Breast epithelium (tissue), 3 donors: ENCODE measurements around the gene PARG.
"Not testable (repeated sequence)": the region's sequence is repeated elsewhere in the genome, so short reads cannot be mapped to it uniquely, and the experiment has no call there.

ENCODE experiments used
- POLR2A ChIP-seq: fragments of 450-650 bp; IDR thresholded peaks from one replicate; pipeline ENCODE4 v1.6.1; 2016; ENCODE audit warnings: antibody characterized with exemption, mild to moderate bottlenecking, moderate library complexity
- POLR2AphosphoS5 ChIP-seq, 3 donors: sonication (generic); formaldehyde crosslinking; IDR thresholded peaks; one replicate each; pipeline ENCODE4 v1.6.1; 2017; ENCODE audit warnings: antibody characterized with exemption in 3 of 3
- TF ChIP-seq, protein P1 (sequence below), 3 donors: fragments of 450-650 bp; IDR thresholded peaks; one replicate each; pipeline ENCODE4 v1.5.1; 2016 to 2017; ENCODE audit warnings: antibody characterized with exemption in 3 of 3, mild to moderate bottlenecking in 3 of 3, moderate library complexity in 3 of 3

DNA sequence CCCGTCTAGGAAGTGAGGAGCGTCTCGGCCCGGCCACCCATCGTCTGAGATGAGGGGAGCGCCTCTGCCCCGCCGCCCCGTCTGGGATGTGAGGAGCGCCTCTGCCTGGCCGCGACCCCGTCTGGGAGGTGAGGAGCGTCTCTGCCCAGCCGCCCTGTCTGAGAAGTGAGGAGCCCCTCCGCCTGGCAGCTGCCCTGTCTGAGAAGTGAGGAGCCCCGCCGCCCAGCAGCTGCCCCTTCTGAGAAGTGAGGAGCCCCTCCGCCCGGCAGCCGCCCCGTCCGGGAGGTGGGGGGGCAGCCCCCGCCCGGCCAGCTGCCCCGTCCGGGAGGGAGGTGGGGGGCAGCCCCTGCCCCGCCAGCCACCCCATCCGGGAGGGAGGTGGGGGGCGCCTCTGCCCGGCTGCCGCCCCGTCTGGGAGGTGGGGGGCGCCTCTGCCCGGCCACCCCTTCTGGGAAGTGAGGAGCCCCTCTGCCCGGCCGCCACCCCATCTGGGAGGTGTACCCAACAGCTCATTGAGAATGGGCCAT, 28.6 kb upstream of the PARG start:
- TF ChIP-seq, protein P1, sequence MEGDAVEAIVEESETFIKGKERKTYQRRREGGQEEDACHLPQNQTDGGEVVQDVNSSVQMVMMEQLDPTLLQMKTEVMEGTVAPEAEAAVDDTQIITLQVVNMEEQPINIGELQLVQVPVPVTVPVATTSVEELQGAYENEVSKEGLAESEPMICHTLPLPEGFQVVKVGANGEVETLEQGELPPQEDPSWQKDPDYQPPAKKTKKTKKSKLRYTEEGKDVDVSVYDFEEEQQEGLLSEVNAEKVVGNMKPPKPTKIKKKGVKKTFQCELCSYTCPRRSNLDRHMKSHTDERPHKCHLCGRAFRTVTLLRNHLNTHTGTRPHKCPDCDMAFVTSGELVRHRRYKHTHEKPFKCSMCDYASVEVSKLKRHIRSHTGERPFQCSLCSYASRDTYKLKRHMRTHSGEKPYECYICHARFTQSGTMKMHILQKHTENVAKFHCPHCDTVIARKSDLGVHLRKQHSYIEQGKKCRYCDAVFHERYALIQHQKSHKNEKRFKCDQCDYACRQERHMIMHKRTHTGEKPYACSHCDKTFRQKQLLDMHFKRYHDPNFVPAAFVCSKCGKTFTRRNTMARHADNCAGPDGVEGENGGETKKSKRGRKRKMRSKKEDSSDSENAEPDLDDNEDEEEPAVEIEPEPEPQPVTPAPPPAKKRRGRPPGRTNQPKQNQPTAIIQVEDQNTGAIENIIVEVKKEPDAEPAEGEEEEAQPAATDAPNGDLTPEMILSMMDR (IDR thresholded peaks at IDR 0.05), result not testable (repeated sequence)
- not testable (repeated sequence) for TF ChIP-seq POLR2AphosphoS5 (IDR thresholded peaks at IDR 0.05); POLR2A
